Mesenchymal stem cell (in vitro differentiated cells and primary cell): ENCODE measurements around the gene KDM1A.

ENCODE experiments used
- DNase-seq: peaks from one replicate; pipeline ENCODE4 v3.0.0-alpha.2; 2013
- H2AFZ ChIP-seq: one replicate; pipeline ENCODE4 v1.6.1; 2013; ENCODE audit warnings: low read depth, mild to moderate bottlenecking, control low read depth, inconsistent platforms, low read length, moderate library complexity
- H2AK5ac ChIP-seq: 2 replicates; pipeline ENCODE4 v1.6.1; 2013; ENCODE audit warnings: low read length, moderate library complexity, mild to moderate bottlenecking, inconsistent platforms; ENCODE audit not compliant: severe bottlenecking
- H2BK120ac ChIP-seq: one replicate; pipeline ENCODE4 v1.6.1; 2013; ENCODE audit warnings: low read depth, mild to moderate bottlenecking, inconsistent platforms, low read length, moderate library complexity
- H2BK12ac ChIP-seq, 2 experiments: one replicate each; pipeline ENCODE4 v1.6.1; 2013; ENCODE audit warnings: inconsistent platforms in 2 of 2, low read length in 2 of 2, mild to moderate bottlenecking in 2 of 2, moderate library complexity in 2 of 2, control low read depth in 1 of 2
- H2BK15ac ChIP-seq: one replicate; pipeline ENCODE4 v1.6.1; 2013; ENCODE audit warnings: mild to moderate bottlenecking, low read depth, inconsistent platforms; ENCODE audit not compliant: poor library complexity, severe bottlenecking
- H2BK5ac ChIP-seq: 2 replicates; pipeline ENCODE4 v1.6.1; 2013; ENCODE audit warnings: low read depth, mild to moderate bottlenecking, low read length, control low read depth, inconsistent platforms; ENCODE audit not compliant: poor library complexity, severe bottlenecking
- H3K14ac ChIP-seq, 2 experiments: one replicate each; pipeline ENCODE4 v1.6.1; 2013; ENCODE audit warnings: inconsistent platforms in 2 of 2, low read length in 2 of 2, control low read depth in 1 of 2, mild to moderate bottlenecking in 1 of 2, moderate library complexity in 1 of 2
- H3K18ac ChIP-seq, 2 experiments: one replicate each; pipeline ENCODE4 v1.6.1; 2013; ENCODE audit warnings: inconsistent platforms in 2 of 2, low read length in 2 of 2, control low read depth in 1 of 2, low read depth in 1 of 2, mild to moderate bottlenecking in 1 of 2
- H3K23ac ChIP-seq, 2 experiments: one replicate each; pipeline ENCODE4 v1.6.1; 2013; ENCODE audit warnings: inconsistent platforms in 2 of 2, low read length in 2 of 2, mild to moderate bottlenecking in 2 of 2, moderate library complexity in 2 of 2, control low read depth in 1 of 2
- H3K27ac ChIP-seq: 2 replicates; pipeline ENCODE4 v1.5.1; 2013; ENCODE audit warnings: mild to moderate bottlenecking, moderate library complexity, low read length, control low read depth, inconsistent platforms; ENCODE audit not compliant: poor library complexity, severe bottlenecking
- H3K27me3 ChIP-seq, 2 experiments: 2 replicates each; pipeline versions ENCODE4 v1.6.1 to v1.7.0; 2013; ENCODE audit warnings: low read length in 2 of 2, mild to moderate bottlenecking in 2 of 2, moderate library complexity in 2 of 2, control low read depth in 1 of 2, inconsistent platforms in 1 of 2; ENCODE audit not compliant: control insufficient read depth in 1 of 2, insufficient read depth in 1 of 2
- H3K36me3 ChIP-seq, 2 experiments: 2 replicates each; pipeline versions ENCODE4 v1.6.1 to v1.7.0; 2013; ENCODE audit warnings: low read length in 2 of 2, control low read depth in 1 of 2, inconsistent platforms in 1 of 2, low read depth in 1 of 2, mild to moderate bottlenecking in 1 of 2; ENCODE audit not compliant: insufficient read depth in 2 of 2, control insufficient read depth in 1 of 2
- H3K4ac ChIP-seq, 2 experiments: one replicate each; pipeline ENCODE4 v1.6.1; 2013; ENCODE audit warnings: inconsistent platforms in 2 of 2, low read length in 2 of 2, mild to moderate bottlenecking in 2 of 2, moderate library complexity in 2 of 2, control low read depth in 1 of 2, low read depth in 1 of 2
- H3K4me1 ChIP-seq: 2 replicates; pipeline ENCODE4 v1.6.1; 2013; ENCODE audit warnings: low read depth, low read length, control low read depth; ENCODE audit not compliant: control insufficient read depth, insufficient read depth
- H3K4me2 ChIP-seq: 2 replicates; pipeline ENCODE4 v1.6.1; 2013; ENCODE audit warnings: low read length, mild to moderate bottlenecking, inconsistent platforms; ENCODE audit not compliant: poor library complexity, severe bottlenecking
- H3K4me3 ChIP-seq, 2 experiments: 2 replicates each; pipeline versions ENCODE4 v1.5.1 to v1.7.0; 2013; ENCODE audit warnings: low read length in 2 of 2, mild to moderate bottlenecking in 2 of 2, control low read depth in 1 of 2, low read depth in 1 of 2; ENCODE audit not compliant: insufficient read depth in 1 of 2
- H3K79me1 ChIP-seq: replicated peaks from 2 replicates; pipeline ENCODE4 v1.6.1; 2013; ENCODE audit warnings: mild to moderate bottlenecking, control low read depth, low read length, inconsistent platforms; ENCODE audit not compliant: poor library complexity, severe bottlenecking
- H3K9ac ChIP-seq: 2 replicates; pipeline ENCODE4 v1.7.0; 2013; ENCODE audit warnings: mild to moderate bottlenecking, low read length, moderate library complexity
- H3K9me3 ChIP-seq: 2 replicates; pipeline ENCODE4 v1.7.0; 2013; ENCODE audit warnings: mild to moderate bottlenecking, low read length; ENCODE audit not compliant: control insufficient read depth
- H4K8ac ChIP-seq: one replicate; pipeline ENCODE4 v1.6.1; 2013; ENCODE audit warnings: inconsistent platforms, mild to moderate bottlenecking, low read length, moderate library complexity
- H4K91ac ChIP-seq: one replicate; pipeline ENCODE4 v1.6.1; 2013; ENCODE audit warnings: mild to moderate bottlenecking, low read length, inconsistent platforms
- WGBS: methylation state at CpG from one replicate; pipeline ENCODE4 v1.1.7; 2013; ENCODE audit warnings: mixed read lengths; 5-methylcytosine and 5-hydroxymethylcytosine counted together

Gene KDM1A

GRCh38 chr1:23116921-23117699, 97.8 kb downstream of the KDM1A start:
- H3K14ac ChIP-seq = no peak overlapping the region
- peaks cover 0 to 3% of the 10 kb centered on the region in 2 experiments for H3K36me3 ChIP-seq
- no peak overlapping the region for H3K4ac ChIP-seq
- H2BK15ac ChIP-seq = no peak overlapping the region
- no peak overlapping the region for H3K18ac ChIP-seq
- no peak overlapping the region for H2BK120ac ChIP-seq
- H3K27me3 ChIP-seq = no peaks in the 10 kb centered on the region
- no peak overlapping the region for H4K91ac ChIP-seq
- H3K4me2 ChIP-seq = no peak overlapping the region
- H3K4me1 ChIP-seq = peaks cover 8% of the 10 kb centered on the region
- no peak overlapping the region for H2BK5ac ChIP-seq
- H3K9me3 ChIP-seq = no peaks in the 10 kb centered on the region
- H3K23ac ChIP-seq = no peak overlapping the region
- H4K8ac ChIP-seq = peak overlapping the region; percentile 15
- no peak overlapping the region for H3K9ac ChIP-seq
- H2BK12ac ChIP-seq = no peak overlapping the region
- WGBS = no CpG with 5 or more reads among the region's 2 CpGs
- DNase-seq = no peak
- H3K4me3 ChIP-seq = no peak overlapping the region
- no peak overlapping the region for H2AK5ac ChIP-seq
- peaks cover 4% of the 10 kb centered on the region for H3K79me1 ChIP-seq
- H3K27ac ChIP-seq = no peak overlapping the region
- H2AFZ ChIP-seq = no peak overlapping the region

DNA sequence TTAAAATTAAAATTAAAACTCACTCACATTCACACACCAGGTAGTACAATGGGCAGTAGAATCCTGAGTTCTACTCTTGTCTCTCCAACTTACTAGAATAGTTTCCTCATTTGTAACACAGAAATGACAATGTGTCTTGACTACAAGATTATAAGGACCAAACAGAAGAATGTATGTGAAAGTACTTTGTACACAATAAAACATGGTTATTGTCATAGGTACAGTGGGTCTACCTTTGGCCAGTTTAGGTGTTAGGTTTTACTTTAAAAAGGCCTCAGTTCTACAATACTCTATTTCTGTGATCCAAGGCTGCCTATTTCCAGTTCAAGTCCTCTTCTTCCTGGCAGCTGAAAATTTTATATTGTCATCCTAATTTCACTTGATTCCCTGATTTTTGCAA, 99.1 kb downstream of the KDM1A start:
- Histone ChIP-seq H3K4ac (no peak overlapping the region), H2BK15ac (no peak overlapping the region), H3K4me2 (no peak overlapping the region), H3K9me3 (no peaks in the 10 kb centered on the region), H3K14ac (no peak overlapping the region), H2BK5ac (no peak overlapping the region), H3K4me3 (no peak overlapping the region), H3K23ac (no peak overlapping the region), H3K27me3 (no peaks in the 10 kb centered on the region), H4K8ac (no peak overlapping the region), H2BK12ac (no peak overlapping the region), H3K9ac (no peak overlapping the region), H2AK5ac (no peak overlapping the region), H3K4me1 (peaks cover 10% of the 10 kb centered on the region), H3K18ac (no peak overlapping the region), H3K79me1 (peaks cover 4% of the 10 kb centered on the region), H4K91ac (no peak overlapping the region), H2BK120ac (no peak overlapping the region), H2AFZ (no peak overlapping the region), H3K27ac (no peak overlapping the region), H3K36me3 (peaks cover 0 to 3% of the 10 kb centered on the region in 2 experiments)
- DNase-seq = no peak

DNA sequence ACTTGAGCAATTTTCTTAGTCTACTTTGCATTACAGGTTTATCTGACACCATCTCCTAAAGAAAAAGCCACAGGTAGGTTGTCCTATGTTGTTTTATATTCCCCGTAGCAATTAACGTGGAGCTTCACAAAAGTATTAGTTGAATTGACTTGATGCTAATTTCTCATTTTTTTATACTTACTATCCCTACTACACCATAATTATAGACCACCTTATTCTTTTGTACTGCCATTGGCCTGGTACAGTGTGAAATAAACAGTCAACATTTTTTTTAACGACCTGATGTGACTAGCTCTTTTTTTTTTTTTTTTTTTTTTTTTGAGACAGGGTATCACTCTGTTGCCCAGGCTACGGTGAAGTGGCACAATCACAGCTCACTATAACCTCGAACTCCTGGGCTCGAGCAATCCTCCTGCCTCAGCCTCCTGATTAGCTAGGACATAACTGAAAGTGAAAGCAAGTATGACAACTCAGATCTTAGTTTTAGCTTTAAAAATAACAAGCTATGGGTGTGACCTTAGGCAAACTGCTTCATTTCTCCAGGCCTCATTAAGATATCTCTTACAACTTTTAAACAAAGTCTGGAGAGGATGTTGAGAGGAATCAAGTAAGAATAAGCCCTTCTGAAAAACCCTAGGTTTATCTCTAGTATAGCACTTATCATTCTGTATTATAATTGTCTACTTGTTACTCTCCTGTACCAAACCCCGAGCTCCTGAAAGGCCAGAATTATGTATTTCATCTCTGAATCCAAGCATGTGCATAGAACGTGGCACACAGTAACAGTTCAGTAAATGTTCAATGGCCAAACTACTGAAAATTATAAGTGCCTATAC, 99.9 kb downstream of the KDM1A start:
- no peak overlapping the region for H2AFZ ChIP-seq
- H4K91ac ChIP-seq = no peak overlapping the region
- H3K4me3 ChIP-seq = peak overlapping the region in 1 of 2 experiments; percentile 52
- H3K14ac ChIP-seq = no peak overlapping the region
- H3K27ac ChIP-seq = no peak overlapping the region
- H2BK12ac ChIP-seq = no peak overlapping the region
- H3K79me1 ChIP-seq = peaks cover 4% of the 10 kb centered on the region
- no peak overlapping the region for H3K18ac ChIP-seq
- WGBS = 94% methylated on average over 4 of the region's 8 CpGs
- H3K27me3 ChIP-seq = no peaks in the 10 kb centered on the region
- DNase-seq = peak; percentile 71
- H2AK5ac ChIP-seq = no peak overlapping the region
- H3K9me3 ChIP-seq = no peaks in the 10 kb centered on the region
- H4K8ac ChIP-seq = no peak overlapping the region
- no peak overlapping the region for H3K4me2 ChIP-seq
- no peak overlapping the region for H2BK5ac ChIP-seq
- peaks cover 13% of the 10 kb centered on the region for H3K4me1 ChIP-seq
- H2BK120ac ChIP-seq = no peak overlapping the region
- peaks cover 0 to 3% of the 10 kb centered on the region in 2 experiments for H3K36me3 ChIP-seq
- peak overlapping the region; percentile 77 for H3K9ac ChIP-seq
- no peak overlapping the region for H2BK15ac ChIP-seq
- H3K4ac ChIP-seq = no peak overlapping the region
- no peak overlapping the region for H3K23ac ChIP-seq

DNA sequence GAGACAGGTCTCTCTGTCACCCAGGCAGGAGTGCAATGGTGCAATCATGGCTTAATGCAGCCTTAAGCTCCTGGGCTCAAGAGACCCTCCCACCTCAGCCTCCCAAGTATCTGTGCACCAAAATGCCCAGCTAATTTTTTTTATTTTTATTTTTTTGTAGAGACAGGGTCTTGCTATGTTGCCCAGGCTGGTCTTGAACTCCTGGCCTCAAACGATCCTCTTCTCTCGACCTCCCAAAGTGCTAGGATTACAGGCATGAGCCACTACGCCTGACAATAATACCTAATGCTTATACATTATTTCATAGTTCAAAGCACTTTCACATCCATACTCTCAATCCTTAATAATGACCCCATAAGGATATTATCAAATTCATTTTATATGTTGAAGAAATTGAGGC, 101.1 kb downstream of the KDM1A start:
- H3K14ac ChIP-seq = no peak overlapping the region
- no peak overlapping the region for H2AFZ ChIP-seq
- no peak overlapping the region for H2BK5ac ChIP-seq
- H2AK5ac ChIP-seq = no peak overlapping the region
- no peak overlapping the region for H4K8ac ChIP-seq
- no peak overlapping the region for H4K91ac ChIP-seq
- no peaks in the 10 kb centered on the region for H3K27me3 ChIP-seq
- H3K18ac ChIP-seq = no peak overlapping the region
- DNase-seq = no peak
- no peak overlapping the region for H2BK15ac ChIP-seq
- peaks cover 0 to 3% of the 10 kb centered on the region in 2 experiments for H3K36me3 ChIP-seq
- no peak overlapping the region for H2BK12ac ChIP-seq
- no peak overlapping the region for H3K23ac ChIP-seq
- H3K4ac ChIP-seq = no peak overlapping the region
- no peaks in the 10 kb centered on the region for H3K9me3 ChIP-seq
- H3K4me3 ChIP-seq = no peak overlapping the region
- no peak overlapping the region for H2BK120ac ChIP-seq
- no peak overlapping the region for H3K27ac ChIP-seq
- no peak overlapping the region for H3K9ac ChIP-seq
- WGBS = 94% methylated on average over 3 of the region's 3 CpGs
- peaks cover 12% of the 10 kb centered on the region for H3K4me1 ChIP-seq
- H3K4me2 ChIP-seq = no peak overlapping the region
- H3K79me1 ChIP-seq = peaks cover 4% of the 10 kb centered on the region
